SK-N-MC (cell line): ENCODE measurements around the gene MARK2.

Experiments
- EZH2 ChIP-seq: fragments of 200-600 bp; sonication (generic); IDR thresholded peaks from one replicate; pipeline ENCODE4 v1.6.1; 2017; ENCODE audit warnings: antibody characterized with exemption
- FOXP2 ChIP-seq: optimal IDR thresholded peaks from 2 replicates; pipeline ENCODE3; 2011; ENCODE audit warnings: mild to moderate bottlenecking, moderate library complexity; ENCODE audit not compliant: insufficient read depth; ENCODE audit errors: extremely low read length, control extremely low read depth
- POLR2AphosphoS5 ChIP-seq: IDR thresholded peaks from 2 replicates; pipeline ENCODE4 v1.6.1; 2012; ENCODE audit warnings: mild to moderate bottlenecking, low read depth, low read length, borderline replicate concordance

DNA sequence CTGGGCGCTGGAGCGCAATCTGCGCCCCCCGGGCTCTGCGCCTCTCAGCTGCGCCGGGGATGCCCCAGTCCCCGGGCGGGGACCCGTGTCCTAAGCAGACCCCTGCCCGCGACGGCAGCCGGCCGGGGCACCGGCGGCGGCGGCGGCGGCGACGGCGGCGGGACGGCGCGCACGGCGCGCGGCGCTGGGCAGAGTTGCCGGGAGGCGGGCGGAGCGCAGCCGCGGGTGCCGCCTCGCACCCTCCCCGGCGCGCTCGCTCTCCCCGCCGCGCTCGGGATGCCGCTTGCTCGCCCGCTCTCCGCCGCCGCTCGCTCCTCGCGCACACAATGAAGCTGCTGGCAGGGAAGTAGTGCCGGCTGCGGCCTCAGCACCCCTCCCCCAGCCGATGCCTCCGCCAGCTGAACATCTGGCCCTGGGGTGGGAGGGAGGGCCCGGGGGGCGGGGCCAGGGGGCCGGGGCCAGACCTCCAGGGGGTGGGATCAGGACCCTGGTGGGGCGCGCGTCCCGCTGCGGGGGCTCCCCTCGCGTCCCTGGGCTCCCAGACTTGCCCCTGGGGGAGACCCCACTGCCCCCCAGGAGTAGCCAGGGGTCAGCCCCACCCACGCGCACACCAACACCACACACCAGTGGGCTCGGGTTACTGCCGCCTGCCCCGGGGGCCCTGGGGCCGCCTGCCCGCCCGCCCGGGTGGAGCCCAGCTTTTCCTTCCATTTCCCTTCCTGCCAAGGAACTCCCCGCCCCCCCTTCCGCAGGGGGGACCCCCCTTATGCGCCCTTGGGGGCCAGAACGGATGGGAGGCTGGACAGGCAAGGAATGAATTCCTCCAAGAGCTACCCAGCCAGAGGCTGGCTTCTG lies 78.2 kb downstream of the MARK2 start, which contains the start of gene RCOR2:
- TF ChIP-seq EZH2 (no peak), POLR2AphosphoS5 (no peak), FOXP2 (no peak)
